WTC11 (cell line): ENCODE results near the gene MEX3C. TPM values are rescaled to one million over a fixed set of nuclear protein-coding genes. Genes with fewer than 3 reads are reported as not detected.

Source experiments
- ATAC-seq: fragments of 200-7000 bp; cut with Tn5 transposase; 2 replicates; pipeline ENCODE4 v1.10.0; 2021; ENCODE audit warnings: mild to moderate bottlenecking, moderate library complexity
- CTCF ChIA-PET: fragments of 300-600 bp; sonication (Branson Sonifier 250); formaldehyde crosslinking; loops from one replicate; lab custom pipeline; 2021; ENCODE audit warnings: antibody characterized with exemption; lab: Charles Lee
- POLR2A ChIA-PET: fragments of 350-600 bp; sonication (Branson Sonifier 250); formaldehyde crosslinking; loops from one replicate; lab custom pipeline; 2021; ENCODE audit warnings: antibody characterized with exemption; lab: Charles Lee
- DNase-seq: peaks from one replicate; pipeline ENCODE4 v3.0.0; 2021; ENCODE audit warnings: low spot score
- H3K27ac Mint-ChIP-seq: 2 replicates; pipeline ENCODE4 v1.8.0; 2021; ENCODE audit warnings: mixed read lengths
- H3K27me3 Mint-ChIP-seq: 2 replicates; pipeline ENCODE4 v1.8.0; 2021; ENCODE audit warnings: low read depth, mild to moderate bottlenecking, moderate library complexity, mixed read lengths
- H3K36me3 Mint-ChIP-seq: 2 replicates; pipeline ENCODE4 v1.8.0; 2021; ENCODE audit warnings: mixed read lengths
- H3K4me1 Mint-ChIP-seq: 2 replicates; pipeline ENCODE4 v1.8.0; 2022; ENCODE audit warnings: mixed read lengths
- H3K4me3 Mint-ChIP-seq: 2 replicates; pipeline ENCODE4 v1.8.0; 2021; ENCODE audit warnings: mild to moderate bottlenecking, moderate library complexity, mixed read lengths
- H3K9me3 Mint-ChIP-seq: 2 replicates; pipeline ENCODE4 v1.8.0; 2021; ENCODE audit warnings: mixed read lengths
- ATF2 ChIP-seq: sonication (generic); formaldehyde crosslinking; IDR thresholded peaks from 2 replicates; pipeline ENCODE4 v1.8.1; 2022; ENCODE audit warnings: low read depth, missing genetic modification reagents, borderline replicate concordance
- E2F1 ChIP-seq: sonication (generic); formaldehyde crosslinking; IDR thresholded peaks from 2 replicates; pipeline ENCODE4 v1.8.0; 2022; ENCODE audit warnings: mild to moderate bottlenecking, missing genetic modification reagents
- E2F5 ChIP-seq: sonication (generic); formaldehyde crosslinking; IDR thresholded peaks from 2 replicates; pipeline ENCODE4 v1.8.1; 2022; ENCODE audit warnings: mild to moderate bottlenecking, moderate library complexity, missing genetic modification reagents
- ESRRA ChIP-seq: sonication (generic); formaldehyde crosslinking; IDR thresholded peaks from 2 replicates; pipeline ENCODE4 v1.8.1; 2022; ENCODE audit warnings: mild to moderate bottlenecking, missing genetic modification reagents, borderline replicate concordance
- FOXP1 ChIP-seq: sonication (generic); formaldehyde crosslinking; IDR thresholded peaks from 2 replicates; pipeline ENCODE4 v1.8.0; 2022; ENCODE audit warnings: missing genetic modification reagents, mild to moderate bottlenecking, moderate library complexity, borderline replicate concordance
- GABPB1 ChIP-seq: sonication (generic); formaldehyde crosslinking; IDR thresholded peaks from 2 replicates; pipeline ENCODE4 v1.8.1; 2023; ENCODE audit warnings: mild to moderate bottlenecking, missing genetic modification reagents
- HMGXB4 ChIP-seq: sonication (generic); formaldehyde crosslinking; IDR thresholded peaks from 2 replicates; pipeline ENCODE4 v1.8.1; 2023; ENCODE audit warnings: mild to moderate bottlenecking, moderate library complexity, missing genetic modification reagents
- IRF2 ChIP-seq: sonication (generic); formaldehyde crosslinking; IDR thresholded peaks from 2 replicates; pipeline ENCODE4 v1.8.0; 2022; ENCODE audit warnings: low read depth, missing genetic modification reagents, borderline replicate concordance
- JAZF1 ChIP-seq: fragments of 250-450 bp; sonication (Bioruptor Pico); IDR thresholded peaks from 2 replicates; pipeline ENCODE4 v1.9.0; 2021; ENCODE audit warnings: moderate library complexity, mild to moderate bottlenecking, inconsistent platforms
- KAT7 ChIP-seq: sonication (generic); formaldehyde crosslinking; IDR thresholded peaks from 2 replicates; pipeline ENCODE4 v1.8.1; 2023; ENCODE audit warnings: missing genetic modification reagents, mild to moderate bottlenecking, borderline replicate concordance
- MAX ChIP-seq: sonication (generic); formaldehyde crosslinking; IDR thresholded peaks from 2 replicates; pipeline ENCODE4 v1.8.0; 2022; ENCODE audit warnings: mild to moderate bottlenecking, missing genetic modification reagents
- NR2C2 ChIP-seq: sonication (generic); formaldehyde crosslinking; IDR thresholded peaks from 2 replicates; pipeline ENCODE4 v1.8.0; 2022; ENCODE audit warnings: mild to moderate bottlenecking, missing genetic modification reagents
- PRRX2 ChIP-seq: fragments of 250-450 bp; sonication (Bioruptor Pico); IDR thresholded peaks from 2 replicates; pipeline ENCODE4 v1.8.0; 2021; ENCODE audit warnings: mild to moderate bottlenecking
- USF2 ChIP-seq: sonication (generic); formaldehyde crosslinking; IDR thresholded peaks from 2 replicates; pipeline ENCODE4 v1.8.1; 2023; ENCODE audit warnings: mild to moderate bottlenecking, missing genetic modification reagents, moderate library complexity
- ZBTB43 ChIP-seq: sonication (generic); formaldehyde crosslinking; IDR thresholded peaks from 2 replicates; pipeline ENCODE4 v1.8.1; 2023; ENCODE audit warnings: mild to moderate bottlenecking, missing genetic modification reagents
- ZNF138 ChIP-seq: sonication (generic); formaldehyde crosslinking; conservative IDR thresholded peaks from 2 replicates; pipeline ENCODE4 v1.8.1; 2022; ENCODE audit warnings: mild to moderate bottlenecking, moderate library complexity, missing genetic modification reagents
- ZNF317 ChIP-seq: sonication (generic); formaldehyde crosslinking; IDR thresholded peaks from 2 replicates; pipeline ENCODE4 v1.8.1; 2023; ENCODE audit warnings: low read depth, mild to moderate bottlenecking, moderate library complexity, missing genetic modification reagents, borderline replicate concordance
- ZNF423 ChIP-seq: fragments of 250-450 bp; sonication (Bioruptor Pico); IDR thresholded peaks from 2 replicates; pipeline ENCODE4 v2.1.2; 2022; ENCODE audit warnings: mild to moderate bottlenecking, moderate library complexity
- ZNF425 ChIP-seq: fragments of 250-450 bp; sonication (Bioruptor Pico); conservative IDR thresholded peaks from 2 replicates; pipeline ENCODE4 v1.9.0; 2021; ENCODE audit warnings: mild to moderate bottlenecking
- ZNF671 ChIP-seq: fragments of 250-450 bp; sonication (Bioruptor Pico); IDR thresholded peaks from 2 replicates; pipeline ENCODE4 v1.8.0; 2021; ENCODE audit warnings: mild to moderate bottlenecking
- total RNA-seq: library from RNA; stranded (reverse); gene quantifications from 3 replicates; pipeline ENCODE4 v1.2.3, GENCODE V29; 2021

The MEX3C gene
- total RNA-seq, 1 experiment from 2014 or later = 79.4 TPM

GRCh38 chr18:51146909-51147308, 50.6 kb downstream of the MEX3C start:
- ATAC-seq (no peak), DNase-seq (no peak)
- Mint-ChIP-seq H3K27ac (no peak overlapping the region), H3K4me1 (no peaks in the 10 kb centered on the region), H3K36me3 (no peaks in the 10 kb centered on the region; the same call in 1 of the 2 replicates)
- no peak for TF ChIP-seq PRRX2
- TF ChIP-seq ZNF138 (CRISPR knock-in tag) = no peak
- TF ChIP-seq ZNF671 = no peak
- TF ChIP-seq IRF2 (CRISPR knock-in tag) = no peak
- TF ChIP-seq USF2 (CRISPR knock-in tag) = no peak
- TF ChIP-seq NR2C2 (CRISPR knock-in tag) = no peak
- no peak for TF ChIP-seq ATF2 (CRISPR knock-in tag)
- no peak for TF ChIP-seq ESRRA (CRISPR knock-in tag)
- no peak for TF ChIP-seq ZNF423 (CRISPR knock-in tag)
- TF ChIP-seq ZBTB43 = no peak
- TF ChIP-seq E2F1 (CRISPR knock-in tag) = no peak
- no peak for TF ChIP-seq JAZF1 (CRISPR knock-in tag)
- no peak for TF ChIP-seq FOXP1 (CRISPR knock-in tag)
- no peak for TF ChIP-seq KAT7 (CRISPR knock-in tag)
- TF ChIP-seq ZNF425 (CRISPR knock-in tag) = no peak
- TF ChIP-seq HMGXB4 (CRISPR knock-in tag) = no peak
- no peak for TF ChIP-seq GABPB1
- no peak for TF ChIP-seq MAX (CRISPR knock-in tag)
- TF ChIP-seq ZNF317 (CRISPR knock-in tag) = no peak
- no peak for TF ChIP-seq E2F5 (CRISPR knock-in tag)
- TF ChIP-seq, all 79 proteins: peak for 0
- POLR2A ChIA-PET = no interaction called here
- no peak overlapping the region for H3K4me3 Mint-ChIP-seq
- CTCF ChIA-PET = no interaction called here
- H3K27me3 Mint-ChIP-seq = no peaks in the 10 kb centered on the region
- peaks cover 14% of the 10 kb centered on the region; the same call in 1 of the 2 replicates for H3K9me3 Mint-ChIP-seq
